Endothelial cell of umbilical vein (primary cell): ENCODE results near the gene VPREB3. TPM values are rescaled to one million over a fixed set of nuclear protein-coding genes. Genes with fewer than 3 reads are reported as not detected.

Source experiments
- BruUV-seq: library from RNA; stranded (reverse); fragments of 400-500 nt; replicated peaks from 2 replicates; lab custom pipeline; 2021; lab: Mats Ljungman, UMichigan
- CTCF ChIA-PET: fragments of 300-600, 350-600 bp; sonication (Branson Sonifier 250); formaldehyde crosslinking; loops from one replicate; lab custom pipeline; 2021; ENCODE audit warnings: antibody characterized with exemption, inconsistent platforms; lab: Charles Lee
- POLR2A ChIA-PET: fragments of 300-600, 350-600 bp; sonication (Branson Sonifier 250); formaldehyde crosslinking; loops from one replicate; lab custom pipeline; 2021; ENCODE audit warnings: antibody characterized with exemption, inconsistent platforms; lab: Charles Lee
- DNase-seq: peaks from one replicate; pipeline ENCODE4 v3.0.0-alpha.2; 2011; ENCODE audit warnings: low read depth, low spot score
- FAIRE-seq: peaks from 2 replicates; lab custom pipeline; 2011; peaks lifted over from hg19 to GRCh38; lab: Jason Lieb, UNC
- H2AFZ ChIP-seq: 2 replicates; pipeline ENCODE4 v1.6.0; 2012; ENCODE audit warnings: low read depth, low read length, control low read depth, inconsistent platforms
- H3K27ac ChIP-seq: 2 replicates; pipeline ENCODE4 v1.5.1; 2011; ENCODE audit warnings: low read depth, mild to moderate bottlenecking, control low read depth, low read length, moderate library complexity; ENCODE audit not compliant: insufficient read depth
- H3K27me3 ChIP-seq, 2 experiments: 2 replicates each; pipeline versions ENCODE4 v1.6.0 to v1.6.1; 2011; ENCODE audit warnings: low read length in 2 of 2, mixed read lengths in 1 of 2; ENCODE audit not compliant: control insufficient read depth in 2 of 2, insufficient read depth in 2 of 2
- H3K36me3 ChIP-seq, 2 experiments: 2 replicates in 1 of 2; 3 replicates in 1 of 2; pipeline ENCODE4 v1.5.1; 2011; ENCODE audit warnings: low read length in 2 of 2, mild to moderate bottlenecking in 1 of 2, moderate library complexity in 1 of 2; ENCODE audit not compliant: control insufficient read depth in 2 of 2, insufficient read depth in 2 of 2; ENCODE audit errors: extremely low read depth in 1 of 2
- H3K4me1 ChIP-seq: 3 replicates; pipeline ENCODE4 v1.5.1; 2011; ENCODE audit warnings: mild to moderate bottlenecking, low read length; ENCODE audit not compliant: control insufficient read depth, insufficient read depth; ENCODE audit errors: extremely low read depth
- H3K4me2 ChIP-seq: 2 replicates; pipeline ENCODE4 v1.6.1; 2011; ENCODE audit warnings: low read length, control low read depth, mixed read lengths; ENCODE audit not compliant: insufficient read depth
- H3K4me3 ChIP-seq, 3 experiments: fragments of 200-600 bp in 1 of 3; sonication (generic), shearing (Covaris generic) in 1 of 3; replicated peaks in 1 of 3; 2 replicates each; pipeline ENCODE4 v1.5.1; 2011 to 2016; ENCODE audit warnings: control low read depth in 3 of 3, low read length in 3 of 3, mild to moderate bottlenecking in 2 of 3, inconsistent platforms in 1 of 3, low read depth in 1 of 3, moderate library complexity in 1 of 3; ENCODE audit not compliant: insufficient read depth in 1 of 3
- H3K79me2 ChIP-seq: 2 replicates; pipeline ENCODE4 v1.6.0; 2012; ENCODE audit warnings: low read length, inconsistent platforms; ENCODE audit not compliant: control insufficient read depth, insufficient read depth
- H3K9ac ChIP-seq: replicated peaks from 2 replicates; pipeline ENCODE3; 2011; ENCODE audit warnings: low read length, control low read depth; ENCODE audit not compliant: insufficient read depth; ENCODE audit errors: extremely low read depth
- H3K9me1 ChIP-seq: replicated peaks from 3 replicates; pipeline ENCODE4 v1.6.0; 2011; ENCODE audit warnings: mild to moderate bottlenecking, low read length; ENCODE audit not compliant: control insufficient read depth, insufficient read depth; ENCODE audit errors: extremely low read depth
- H3K9me3 ChIP-seq: replicated peaks from 2 replicates; pipeline ENCODE4 v1.5.1; 2012; ENCODE audit warnings: low read length, inconsistent platforms; ENCODE audit not compliant: control insufficient read depth, insufficient read depth
- H4K20me1 ChIP-seq: replicated peaks from 2 replicates; pipeline ENCODE3; 2011; ENCODE audit warnings: mild to moderate bottlenecking, low read length; ENCODE audit not compliant: control insufficient read depth, insufficient read depth; ENCODE audit errors: extremely low read depth
- CTCF ChIP-seq, 2 donors: IDR thresholded peaks; 1 replicate in 1 of 2; 2 replicates in 1 of 2; pipeline ENCODE4 v1.5.1; 2011; ENCODE audit warnings: low read length in 2 of 2, mild to moderate bottlenecking in 2 of 2, moderate library complexity in 2 of 2, control low read depth in 1 of 2, inconsistent platforms in 1 of 2, low read depth in 1 of 2; ENCODE audit not compliant: insufficient read depth in 1 of 2; ENCODE audit errors: extremely low read depth in 1 of 2
- EZH2 ChIP-seq: IDR thresholded peaks from 2 replicates; pipeline ENCODE4 v1.6.1; 2012; ENCODE audit warnings: borderline replicate concordance, low read depth, mild to moderate bottlenecking, moderate library complexity, low read length, inconsistent platforms; ENCODE audit not compliant: severe bottlenecking
- FOS ChIP-seq: IDR thresholded peaks from 2 replicates; pipeline ENCODE4 v1.6.1; 2011; ENCODE audit warnings: mild to moderate bottlenecking, low read length, moderate library complexity, borderline replicate concordance; ENCODE audit not compliant: insufficient read depth
- GATA2 ChIP-seq: IDR thresholded peaks from 2 replicates; pipeline ENCODE4 v1.7.0; 2011; ENCODE audit warnings: low read depth, mild to moderate bottlenecking, moderate library complexity, mixed read lengths, low read length; ENCODE audit not compliant: insufficient read length, insufficient read depth
- JUN ChIP-seq: IDR thresholded peaks from 2 replicates; pipeline ENCODE4 v1.6.1; 2011; ENCODE audit warnings: borderline replicate concordance, low read depth; ENCODE audit not compliant: insufficient read length, insufficient read depth
- MYC ChIP-seq: IDR thresholded peaks from one replicate; pipeline ENCODE4 v1.6.1; 2011; ENCODE audit warnings: mild to moderate bottlenecking, low read depth, low read length
- dilution Hi-C: fragments of 300-500 bp; cut with MboI; formaldehyde crosslinking; loops from one replicate; pipeline ENCODE4 v1.15.0; 2019; ENCODE audit warnings: low sequenced_read_pairs; ENCODE audit not compliant: extremely low pct_ligation_motif_present
- intact Hi-C: fragments of 100-400 bp; cut with micrococcal nuclease; formaldehyde crosslinking; loops from one replicate; pipeline ENCODE4 v1.10.0; 2022
- polyA plus RNA-seq, 4 experiments: library from polyadenylated mRNA; depleted of rRNA in 3 of 4; stranded (reverse) in 3 of 4; unstranded in 1 of 4; fragments of >200 nt; gene quantifications; 2 replicates each; pipeline versions ENCODE4 v1.2.1 to v1.2.3, GENCODE V29; 2011 to 2012; ENCODE audit warnings: missing spikeins in 1 of 4
- total RNA-seq: library from RNA; stranded (reverse); gene quantifications from 2 replicates; pipeline ENCODE4 v1.2.3, GENCODE V29; 2021
- TF ChIP-seq, protein P1 (sequence below): IDR thresholded peaks from 2 replicates; pipeline ENCODE4 v1.6.1; 2011; ENCODE audit not compliant: insufficient read depth, insufficient read length

VPREB3 gene
- total and polyA plus RNA-seq, 2 donors (not counting 3 experiments of a cell fraction or from before 2014, with no cell fraction given), result not detected

GRCh38 chr22:23803001-23803819 lies 49.0 kb upstream of the VPREB3 start:
- peaks cover 24 to 47% of the 10 kb centered on the region in 2 experiments for H3K36me3 ChIP-seq
- no peaks in the 10 kb centered on the region for H3K4me1 ChIP-seq
- ChIA-PET CTCF (interaction anchor here (1.2 kb wide), 1 partner anchor 32 kb away, joined by 4 read pairs; no protein-coding TSS in a partner anchor), POLR2A (no interaction called here)
- H3K27ac ChIP-seq, result no peak overlapping the region
- FAIRE-seq (no peak), DNase-seq (no peak)
- no TSS peak for BruUV-seq
- no peak for TF ChIP-seq FOS
- TF ChIP-seq, protein P1, sequence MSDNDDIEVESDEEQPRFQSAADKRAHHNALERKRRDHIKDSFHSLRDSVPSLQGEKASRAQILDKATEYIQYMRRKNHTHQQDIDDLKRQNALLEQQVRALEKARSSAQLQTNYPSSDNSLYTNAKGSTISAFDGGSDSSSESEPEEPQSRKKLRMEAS, result no peak
- no peak for TF ChIP-seq EZH2
- TF ChIP-seq JUN, result no peak
- TF ChIP-seq MYC, result no peak
- no peak overlapping the region for H3K4me3 ChIP-seq
- no peaks in the 10 kb centered on the region for H3K9me3 ChIP-seq
- H3K4me2 ChIP-seq, result no peak overlapping the region
- no peak overlapping the region for H3K9ac ChIP-seq
- no peak overlapping the region for H2AFZ ChIP-seq
- dilution Hi-C loops, result no loop called here
- H4K20me1 ChIP-seq, result no peaks in the 10 kb centered on the region
- no peaks in the 10 kb centered on the region for H3K27me3 ChIP-seq
- H3K9me1 ChIP-seq, result no peaks in the 10 kb centered on the region
- intact Hi-C loops, result no loop called here
- H3K79me2 ChIP-seq, result no peaks in the 10 kb centered on the region

GRCh38 chr22:23801886-23802377 lies 47.7 kb upstream of the VPREB3 start:
- BruUV-seq, result no TSS peak
- POLR2A ChIA-PET, result no interaction called here
- H3K27me3 ChIP-seq, result no peaks in the 10 kb centered on the region
- no peaks in the 10 kb centered on the region for H3K4me1 ChIP-seq
- no peaks in the 10 kb centered on the region for H3K9me3 ChIP-seq
- H3K9me1 ChIP-seq, result no peaks in the 10 kb centered on the region
- no peak overlapping the region for H2AFZ ChIP-seq
- dilution Hi-C loops, result no loop called here
- H3K4me3 ChIP-seq, result no peak overlapping the region
- intact Hi-C loops, result no loop called here
- DNase-seq (no peak), FAIRE-seq (no peak)
- H3K9ac ChIP-seq, result no peak overlapping the region
- H3K79me2 ChIP-seq, result no peaks in the 10 kb centered on the region
- H4K20me1 ChIP-seq, result no peaks in the 10 kb centered on the region
- H3K36me3 ChIP-seq, result peaks cover 21 to 44% of the 10 kb centered on the region in 2 experiments
- H3K4me2 ChIP-seq, result no peak overlapping the region
- TF ChIP-seq FOS (no peak), MYC (no peak), CTCF (IDR thresholded peaks at IDR 0.05; ENCODE audit: extremely low read depth in 1 of 2, insufficient read depth in 1 of 2, low read depth in 1 of 2, low read length in 2 of 2) (no peak), GATA2 (no peak)
- CTCF ChIA-PET, result interaction anchor here (1.2 kb wide), 1 partner anchor 31 kb away, joined by 4 read pairs; no protein-coding TSS in a partner anchor
- H3K27ac ChIP-seq, result no peak overlapping the region
